Effector CD8-positive, alpha-beta T cell (primary cell): ENCODE results near the gene ERMP1.

ENCODE experiments used
- DNase-seq: peaks from one replicate; lab custom pipeline; 2025; lab: John Stamatoyannopoulos, UW

The ERMP1 gene

GRCh38 chr9:5853617-5854016 lies 20.7 kb upstream of the ERMP1 start:
- DNase-seq, result no peak

- no peak for DNase-seq
Measured at GRCh38 chr9:5852987-5853386, 20.1 kb upstream of the ERMP1 start.

GRCh38 chr9:5851445-5851844 lies 18.5 kb upstream of the ERMP1 start:
- no peak for DNase-seq

- DNase-seq, result no peak
Measured at GRCh38 chr9:5850724-5851122, 17.8 kb upstream of the ERMP1 start.

GRCh38 chr9:5848372-5848882 lies 15.5 kb upstream of the ERMP1 start:
- DNase-seq, result no peak

- no peak for DNase-seq
Measured at GRCh38 chr9:5846501-5846921, 13.6 kb upstream of the ERMP1 start.

GRCh38 chr9:5846096-5846495 lies 13.2 kb upstream of the ERMP1 start:
- DNase-seq, result no peak

GRCh38 chr9:5845157-5845531 lies 12.2 kb upstream of the ERMP1 start:
- no peak for DNase-seq

GRCh38 chr9:5843794-5844471 lies 11.0 kb upstream of the ERMP1 start:
- DNase-seq, result no peak

- no peak for DNase-seq
Measured at GRCh38 chr9:5842929-5843793, 10.2 kb upstream of the ERMP1 start.

GRCh38 chr9:5841771-5842573 lies 9.1 kb upstream of the ERMP1 start:
- DNase-seq, result peak; percentile 39

- no peak for DNase-seq
Measured at GRCh38 chr9:5840788-5841187, 7.9 kb upstream of the ERMP1 start.

GRCh38 chr9:5839572-5839902 lies 6.6 kb upstream of the ERMP1 start:
- DNase-seq, result no peak

- no peak for DNase-seq
Measured at GRCh38 chr9:5838884-5839571, 6.1 kb upstream of the ERMP1 start.

- DNase-seq, result no peak
Measured at GRCh38 chr9:5835808-5836207, 2.9 kb upstream of the ERMP1 start.

- DNase-seq, result no peak
Measured at GRCh38 chr9:5834214-5834613, 1.3 kb upstream of the ERMP1 start.

GRCh38 chr9:5832071-5832537 lies 813 bp downstream of the ERMP1 start:
- DNase-seq, result no peak

GRCh38 chr9:5825895-5826622 lies 6.9 kb downstream of the ERMP1 start:
- DNase-seq, result no peak

GRCh38 chr9:5825223-5825622 lies 7.7 kb downstream of the ERMP1 start:
- no peak for DNase-seq

GRCh38 chr9:5820425-5820824 lies 12.5 kb downstream of the ERMP1 start:
- DNase-seq, result no peak

GRCh38 chr9:5819174-5819573 lies 13.7 kb downstream of the ERMP1 start:
- DNase-seq, result no peak
